NT2/D1 (cell line): ENCODE data around the gene ACER1.
"Not testable (repeated sequence)": the region's sequence is repeated elsewhere in the genome, so short reads cannot be mapped to it uniquely, and the experiment has no call there.

Experiments used
- SUZ12 ChIP-seq: IDR thresholded peaks from 2 replicates; pipeline ENCODE4 v1.6.1; 2011; ENCODE audit not compliant: insufficient read length, insufficient read depth; ENCODE audit errors: extremely low read depth
- YY1 ChIP-seq: IDR thresholded peaks from 2 replicates; pipeline ENCODE4 v1.6.1; 2011; ENCODE audit not compliant: insufficient read length, insufficient read depth
- ZNF274 ChIP-seq: IDR thresholded peaks from 2 replicates; pipeline ENCODE4 v1.6.1; 2011; ENCODE audit warnings: mild to moderate bottlenecking, low read depth, low read length

- TF ChIP-seq ZNF274, SUZ12, YY1: not testable (repeated sequence)
These were observed 27.0 kb upstream of the ACER1 start for GRCh38 chr19:6360445-6360844.
